Measurements from ENCODE around the gene C1orf226.

The C1orf226 gene

DNA sequence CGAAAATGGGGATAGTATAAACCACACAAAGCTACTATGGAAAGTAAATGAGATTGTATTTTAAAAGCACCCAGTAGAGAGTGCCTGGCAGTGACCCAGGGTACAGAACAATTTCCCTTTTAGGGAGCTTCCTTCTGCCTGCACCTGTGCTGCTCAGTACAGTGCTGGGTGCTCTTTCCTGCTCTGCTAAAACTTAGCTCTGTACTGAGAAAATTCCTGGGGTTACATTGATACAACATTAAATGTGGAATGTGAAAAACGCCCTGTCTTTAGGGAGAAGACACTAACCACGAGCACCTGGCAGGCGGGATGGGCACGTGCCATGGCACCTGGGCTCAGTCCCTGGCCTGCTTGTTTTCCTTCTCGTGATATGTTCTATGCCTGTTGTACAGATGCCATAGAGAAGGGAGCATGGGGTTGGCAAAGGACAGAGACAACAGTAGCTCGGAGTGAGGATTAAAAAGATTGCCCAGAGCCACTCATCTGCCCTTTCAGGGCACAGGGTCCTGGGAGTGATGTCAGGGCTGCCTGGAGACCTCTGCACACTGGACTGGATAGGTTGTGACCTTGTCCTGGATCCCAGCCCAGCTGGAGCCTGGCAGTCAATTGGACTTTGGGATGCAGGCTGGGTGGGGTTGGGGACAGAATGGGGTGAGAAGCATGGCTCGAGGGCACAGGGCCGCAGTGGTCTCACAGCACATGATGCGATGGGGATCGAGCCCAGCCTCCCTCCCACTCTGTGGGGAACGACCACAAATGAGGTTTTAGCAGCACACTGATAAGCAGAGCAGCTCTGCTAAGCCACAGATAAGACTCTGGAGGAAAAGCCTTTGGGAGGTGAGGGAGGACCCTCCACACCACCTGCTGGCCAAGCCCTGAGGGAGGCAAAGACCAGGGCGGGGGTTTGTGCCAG, 9.1 kb upstream of the C1orf226 start:
- ATAC-seq (peak; percentile 19), DNase-seq (ENCODE audit: low spot score in 2 of 2) (no peak)
- Mint-ChIP-seq H3K4me3 (no peak overlapping the region), H3K36me3 (no peaks in the 10 kb centered on the region), H3K9me3 (no peaks in the 10 kb centered on the region), H3K4me1 (peaks cover 8% of the 10 kb centered on the region), H3K27ac (peak overlapping the region; percentile 66)

DNA sequence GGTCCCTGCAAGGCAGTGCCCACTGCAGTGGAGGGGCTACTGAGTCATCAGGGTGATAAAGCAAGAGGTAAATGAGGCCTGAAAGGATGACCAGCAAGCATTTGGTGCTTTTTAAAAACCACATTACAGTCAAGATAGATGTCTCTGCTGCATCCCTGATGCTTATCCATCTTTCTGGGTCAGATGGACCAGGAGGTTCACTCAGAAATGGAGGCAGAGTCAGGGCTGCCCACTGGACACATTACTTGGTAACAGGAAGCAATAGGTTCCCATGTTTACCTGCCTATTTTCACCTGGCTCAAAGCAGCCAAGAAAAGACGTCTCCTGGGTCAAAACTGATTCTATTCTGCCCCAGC, 8.5 kb upstream of the C1orf226 start:
- DNase-seq (ENCODE audit: low spot score in 2 of 2) (no peak), ATAC-seq (no peak)
- Mint-ChIP-seq H3K36me3 (no peaks in the 10 kb centered on the region), H3K4me1 (peaks cover 8% of the 10 kb centered on the region), H3K9me3 (no peaks in the 10 kb centered on the region), H3K4me3 (no peak overlapping the region), H3K27ac (no peak overlapping the region)

DNA sequence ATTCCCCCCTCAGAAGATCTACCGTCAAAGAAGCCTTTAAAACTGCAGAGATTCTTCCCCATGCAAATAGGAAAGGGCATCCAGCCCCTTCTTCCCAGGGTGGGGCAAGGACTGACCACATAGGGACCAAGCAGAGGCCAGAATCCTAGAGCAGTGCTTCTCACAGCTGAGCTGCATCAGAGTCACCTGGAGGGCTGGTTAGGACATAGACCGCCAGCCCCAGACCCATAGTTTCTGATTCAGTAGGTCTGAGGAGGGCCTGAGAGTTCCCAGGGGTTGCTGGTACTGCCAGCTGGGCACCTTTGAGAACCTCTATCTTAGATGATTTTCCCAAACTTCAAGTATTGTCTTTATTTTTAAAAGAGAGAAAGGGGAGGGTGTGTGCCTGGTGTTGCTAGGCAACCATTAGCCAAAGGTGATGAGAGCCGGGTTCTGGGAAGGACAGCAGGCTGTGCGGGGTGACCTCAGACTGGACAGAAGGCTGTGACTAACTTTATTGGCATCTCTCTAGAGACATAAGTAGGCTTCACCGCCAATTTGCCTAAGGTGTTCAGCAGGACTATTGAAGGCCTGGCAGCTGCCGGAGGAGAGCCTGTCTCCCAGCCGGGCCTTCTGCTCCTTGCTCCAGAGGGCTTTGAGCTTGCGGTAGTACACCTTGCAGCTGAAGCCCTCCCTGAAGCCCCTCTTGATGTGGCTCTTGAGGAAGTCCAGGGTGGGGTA, 7.8 kb upstream of the C1orf226 start:
- Mint-ChIP-seq H3K4me1 (peaks cover 8% of the 10 kb centered on the region), H3K27ac (no peak overlapping the region), H3K36me3 (no peaks in the 10 kb centered on the region), H3K4me3 (no peak overlapping the region), H3K9me3 (no peaks in the 10 kb centered on the region)
- no peak for DNase-seq (ENCODE audit: low spot score in 2 of 2)
- ATAC-seq: no peak

DNA sequence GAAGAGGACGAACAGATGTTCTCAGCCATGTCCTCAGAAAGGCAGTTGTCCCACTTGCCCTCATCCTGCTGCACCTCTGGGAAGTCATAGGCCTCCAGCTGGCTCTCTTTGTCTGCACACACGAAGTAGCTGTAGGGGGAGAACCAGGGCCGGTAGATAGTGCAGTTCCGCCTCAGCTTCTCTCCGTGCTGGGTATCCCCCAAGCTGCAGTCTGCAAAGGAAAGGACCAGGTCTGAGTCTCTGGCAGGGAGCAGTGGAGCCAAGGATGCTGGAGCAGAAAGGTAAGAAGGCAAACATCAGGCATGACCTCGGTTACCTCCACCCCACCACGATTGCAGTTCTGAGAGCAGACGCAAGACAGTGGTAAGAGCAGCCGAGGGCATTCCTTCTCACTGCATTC, 7.1 kb upstream of the C1orf226 start:
- peaks cover 8% of the 10 kb centered on the region for H3K4me1 Mint-ChIP-seq
- no peak overlapping the region for H3K27ac Mint-ChIP-seq
- H3K36me3 Mint-ChIP-seq: no peaks in the 10 kb centered on the region
- H3K9me3 Mint-ChIP-seq: no peaks in the 10 kb centered on the region
- no peak overlapping the region for H3K4me3 Mint-ChIP-seq
- DNase-seq (ENCODE audit: low spot score in 2 of 2) (no peak), ATAC-seq (no peak)

DNA sequence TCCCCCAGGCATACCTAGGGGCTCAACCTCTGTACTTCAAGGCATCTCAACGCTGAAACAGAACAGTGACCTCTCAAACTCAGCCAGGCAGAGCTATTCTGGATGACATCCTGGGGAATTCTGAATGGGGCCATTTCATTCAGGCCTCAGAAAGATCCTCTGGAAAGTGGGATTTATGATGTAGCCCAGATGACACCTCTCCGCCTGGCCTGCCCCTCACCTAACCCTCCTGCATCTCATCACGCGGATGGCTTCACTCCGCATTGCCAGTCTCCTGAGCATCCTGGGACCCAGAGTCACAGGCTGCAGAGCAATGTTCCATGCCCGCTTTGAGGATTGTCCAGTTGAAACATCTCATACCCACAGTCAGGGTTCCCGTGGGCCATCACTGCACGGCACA, 6.1 kb upstream of the C1orf226 start:
- Mint-ChIP-seq H3K27ac (no peak overlapping the region), H3K9me3 (no peaks in the 10 kb centered on the region), H3K4me3 (no peak overlapping the region), H3K4me1 (peaks cover 8% of the 10 kb centered on the region), H3K36me3 (no peaks in the 10 kb centered on the region)
- ATAC-seq (no peak), DNase-seq (ENCODE audit: low spot score in 2 of 2) (no peak)

DNA sequence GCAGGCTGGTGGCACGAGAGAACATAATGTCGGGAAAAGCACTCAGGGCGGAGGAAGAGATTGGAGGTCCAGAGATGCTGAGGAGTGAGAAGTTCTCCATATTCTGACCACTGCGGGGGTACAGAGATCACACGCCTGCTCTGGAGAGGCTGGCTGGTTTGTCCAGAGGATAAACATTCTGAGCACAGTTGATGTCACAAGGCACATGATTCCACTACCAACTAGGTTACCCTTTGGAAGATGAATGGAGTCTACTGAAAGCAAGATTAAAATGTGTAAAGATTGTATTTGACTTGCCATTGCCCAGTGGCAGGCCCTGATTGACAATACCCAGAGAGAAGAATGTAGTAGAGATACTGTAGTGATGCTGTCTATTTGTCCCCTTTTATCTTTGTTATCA, 4.8 kb upstream of the C1orf226 start, which contains the start of gene SPATA46:
Gene SPATA46, minus strand, starts transcription at position 164 of the 400 bp plus-strand sequence. Its CDS starts 64 bp downstream, at position 100.
- no peaks in the 10 kb centered on the region for H3K36me3 Mint-ChIP-seq
- DNase-seq (ENCODE audit: low spot score in 2 of 2): no peak
- H3K4me1 Mint-ChIP-seq: peaks cover 8% of the 10 kb centered on the region

DNA sequence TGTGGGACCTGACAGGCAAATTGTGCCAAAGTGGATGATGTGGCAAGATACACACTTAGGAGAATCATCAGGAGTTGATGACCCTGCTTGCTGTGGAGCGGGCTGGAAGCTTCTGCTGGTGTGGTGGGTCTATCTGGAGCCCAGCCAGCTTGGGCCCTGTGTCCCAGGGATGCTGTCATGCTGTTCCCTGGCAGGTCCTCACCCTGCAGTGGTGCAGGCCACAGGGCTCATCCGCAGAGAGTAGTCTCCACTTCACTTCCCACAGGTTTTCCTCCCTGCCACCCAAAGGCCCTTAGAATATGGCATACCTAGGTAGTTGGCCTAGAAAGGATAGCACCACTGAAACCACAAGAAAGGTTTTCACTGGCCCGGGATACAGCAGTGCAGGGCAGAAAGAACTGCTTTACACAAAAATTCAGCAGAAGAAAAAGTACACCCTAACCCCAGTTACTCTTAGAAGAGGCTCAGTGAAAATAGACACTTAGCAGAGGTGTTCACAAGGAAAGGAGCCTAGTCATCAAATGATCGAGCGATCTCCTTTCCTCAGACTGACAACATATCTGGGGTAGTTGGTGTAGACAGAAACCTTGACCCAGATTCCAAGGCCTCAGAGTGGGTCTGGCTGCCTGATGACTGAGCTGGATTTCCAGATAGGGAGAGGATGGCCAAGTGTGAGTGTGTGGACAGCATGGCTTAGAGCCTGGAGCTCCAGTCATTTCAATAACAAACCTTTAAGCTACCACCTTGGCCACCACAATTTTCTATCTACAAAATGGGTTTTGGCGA, 1.3 kb upstream of the C1orf226 start:
- DNase-seq (ENCODE audit: low spot score in 2 of 2): no peak
- H3K9me3 Mint-ChIP-seq: no peaks in the 10 kb centered on the region
- H3K36me3 Mint-ChIP-seq: no peaks in the 10 kb centered on the region
- no peak for ATAC-seq
- no peak overlapping the region for H3K4me3 Mint-ChIP-seq
- H3K27ac Mint-ChIP-seq: no peak overlapping the region
- H3K4me1 Mint-ChIP-seq: no peaks in the 10 kb centered on the region

More for the DNA sequence above, 4.8 kb upstream of the C1orf226 start, which contains the start of gene SPATA46:
- Mint-ChIP-seq H3K27ac (no peak within 1 kb of the TSS), H3K4me3 (no peak within 1 kb of the TSS), H3K9me3 (no peaks in the 10 kb centered on the region)
- no peak for ATAC-seq

DNA sequence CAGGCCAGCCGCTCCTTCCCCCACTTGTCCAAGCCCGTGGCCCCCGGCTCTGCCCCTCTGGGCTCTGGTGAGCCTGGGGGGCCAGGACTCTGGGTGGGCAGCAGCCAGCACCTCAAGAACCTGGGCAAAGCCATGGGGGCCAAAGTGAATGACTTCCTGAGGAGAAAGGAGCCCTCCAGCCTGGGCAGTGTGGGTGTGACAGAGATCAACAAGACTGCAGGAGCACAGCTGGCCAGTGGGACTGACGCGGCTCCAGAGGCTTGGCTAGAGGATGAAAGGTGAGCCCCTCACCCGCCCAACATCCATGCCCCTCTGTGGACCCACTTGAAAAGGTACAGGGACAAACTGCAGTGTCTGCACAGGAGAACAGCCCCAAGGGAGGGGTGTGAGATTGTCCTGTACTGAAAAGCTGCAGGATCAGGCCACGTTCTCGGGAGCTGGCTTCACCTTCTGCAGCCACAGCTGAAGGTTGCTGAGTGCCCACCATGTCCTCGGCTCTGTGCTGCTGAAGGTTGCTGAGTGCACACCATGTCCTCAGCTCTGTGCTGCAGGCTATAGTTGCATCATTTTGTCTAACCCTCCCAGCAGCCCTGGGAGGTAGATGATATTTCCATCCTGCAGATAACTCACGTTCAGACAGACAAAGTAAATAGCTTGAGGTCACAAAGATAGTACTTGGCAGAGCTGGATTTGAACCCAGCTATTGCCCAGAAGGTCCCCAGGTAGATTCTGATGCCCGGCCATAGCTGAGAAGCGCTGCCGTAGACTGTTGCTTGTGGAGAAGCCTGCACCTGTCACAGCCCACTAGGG, 618 bp downstream of the C1orf226 start:
- no peak for ATAC-seq
- Mint-ChIP-seq H3K4me3 (no peak overlapping the region), H3K27ac (no peak overlapping the region), H3K36me3 (no peaks in the 10 kb centered on the region), H3K4me1 (no peaks in the 10 kb centered on the region), H3K9me3 (no peaks in the 10 kb centered on the region)
- DNase-seq (ENCODE audit: low spot score in 2 of 2): no peak

DNA sequence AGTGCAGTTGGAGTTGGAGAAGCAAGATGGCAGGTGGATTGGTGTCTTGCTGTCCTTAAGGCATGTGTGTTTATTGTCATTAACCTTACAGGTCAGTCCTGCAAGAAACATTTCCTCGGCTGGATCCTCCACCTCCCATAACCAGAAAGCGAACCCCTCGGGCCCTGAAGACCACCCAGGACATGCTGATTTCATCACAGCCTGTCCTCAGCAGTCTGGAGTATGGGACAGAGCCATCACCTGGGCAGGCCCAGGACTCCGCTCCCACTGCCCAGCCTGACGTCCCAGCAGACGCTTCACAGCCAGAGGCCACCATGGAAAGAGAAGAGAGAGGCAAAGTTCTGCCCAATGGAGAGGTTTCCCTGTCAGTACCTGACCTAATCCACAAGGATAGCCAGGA, 1.6 kb downstream of the C1orf226 start:
- no peaks in the 10 kb centered on the region for H3K36me3 Mint-ChIP-seq
- no peaks in the 10 kb centered on the region for H3K4me1 Mint-ChIP-seq
- no peak overlapping the region for H3K4me3 Mint-ChIP-seq
- H3K9me3 Mint-ChIP-seq: no peaks in the 10 kb centered on the region
- ATAC-seq (no peak), DNase-seq (ENCODE audit: low spot score in 2 of 2) (no peak)
- H3K27ac Mint-ChIP-seq: no peak overlapping the region

DNA sequence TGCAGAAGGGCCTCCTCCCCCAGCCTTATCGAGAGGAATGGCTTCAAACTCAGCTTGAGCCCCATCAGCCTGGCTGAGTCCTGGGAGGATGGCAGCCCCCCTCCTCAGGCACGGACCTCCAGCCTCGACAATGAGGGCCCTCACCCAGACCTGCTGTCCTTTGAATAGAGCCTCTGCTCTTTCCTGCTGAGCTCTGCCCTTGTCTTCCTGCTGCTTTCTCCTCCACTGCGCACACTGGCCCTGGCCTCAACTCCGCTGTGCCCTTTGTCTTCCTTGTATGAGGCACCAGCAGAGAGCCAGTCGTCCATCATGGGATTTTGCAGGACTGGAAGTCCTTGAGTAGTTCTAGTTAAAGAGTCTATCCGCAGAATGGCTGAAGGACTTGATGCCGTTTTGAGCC, 2.0 kb downstream of the C1orf226 start:
- H3K36me3 Mint-ChIP-seq: no peaks in the 10 kb centered on the region
- DNase-seq (ENCODE audit: low spot score in 2 of 2): no peak
- H3K9me3 Mint-ChIP-seq: no peaks in the 10 kb centered on the region
- no peaks in the 10 kb centered on the region for H3K4me1 Mint-ChIP-seq
- no peak overlapping the region for H3K4me3 Mint-ChIP-seq
- H3K27ac Mint-ChIP-seq: no peak overlapping the region
- ATAC-seq: no peak

DNA sequence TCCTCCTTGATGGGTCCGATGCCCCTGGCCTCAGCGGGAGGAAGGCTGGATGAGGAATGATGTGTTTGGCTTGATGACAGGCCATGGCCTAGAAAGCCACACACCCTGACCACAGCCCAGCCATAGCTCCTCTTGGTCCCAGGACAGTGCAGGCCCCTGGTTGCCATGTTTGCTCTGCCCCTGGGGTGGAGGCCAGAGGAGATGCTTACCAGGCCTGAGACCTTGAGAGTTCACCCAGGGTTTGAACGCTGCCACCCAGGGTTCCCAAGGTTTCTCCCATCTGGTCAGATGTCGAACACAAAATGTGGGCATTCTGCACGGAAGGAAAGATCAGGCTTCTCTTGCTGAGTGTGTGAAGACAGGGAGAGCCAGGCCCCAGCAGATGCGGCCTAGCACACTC, 2.6 kb downstream of the C1orf226 start:
- DNase-seq (ENCODE audit: low spot score in 2 of 2): no peak
- Mint-ChIP-seq H3K4me3 (no peak overlapping the region), H3K27ac (no peak overlapping the region), H3K9me3 (no peaks in the 10 kb centered on the region), H3K36me3 (no peaks in the 10 kb centered on the region), H3K4me1 (no peaks in the 10 kb centered on the region)
- ATAC-seq: no peak

DNA sequence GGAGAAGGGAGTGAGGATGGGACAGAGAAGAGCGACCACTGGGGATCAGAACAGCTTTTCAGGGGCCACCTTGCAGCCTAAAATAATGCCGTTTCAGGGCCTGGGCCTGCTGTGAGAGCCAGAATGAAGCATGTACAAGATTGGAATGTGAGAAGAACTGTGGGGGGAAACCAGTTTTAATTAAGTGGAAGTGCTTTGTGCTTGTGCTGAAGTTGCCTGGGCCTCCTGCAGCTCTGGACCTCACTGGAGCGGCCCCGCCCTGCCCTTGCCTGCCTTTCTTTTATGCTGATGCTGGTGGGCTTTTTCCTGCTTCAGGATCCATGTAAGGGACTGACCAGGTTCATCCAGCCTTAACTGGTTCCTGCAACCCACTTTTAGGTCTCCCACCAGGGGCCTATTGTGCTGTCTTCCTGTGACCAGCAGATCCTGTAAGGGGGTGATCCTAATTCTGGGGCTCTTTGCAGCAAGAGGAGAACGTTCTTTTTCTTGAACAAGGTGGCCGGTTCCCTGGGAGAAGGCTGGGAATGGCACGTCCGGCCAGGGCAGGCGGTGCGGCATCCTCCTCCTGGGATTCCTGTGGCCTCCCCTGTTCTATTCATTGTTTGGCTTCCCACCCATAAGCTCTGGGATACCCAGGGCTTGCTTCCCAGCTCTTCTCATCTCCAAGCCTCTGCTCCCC, 3.2 kb downstream of the C1orf226 start:
- ATAC-seq (no peak), DNase-seq (ENCODE audit: low spot score in 2 of 2) (no peak)
- no peaks in the 10 kb centered on the region for H3K4me1 Mint-ChIP-seq
- H3K27ac Mint-ChIP-seq: no peak overlapping the region
- H3K36me3 Mint-ChIP-seq: no peaks in the 10 kb centered on the region
- no peaks in the 10 kb centered on the region for H3K9me3 Mint-ChIP-seq
- no peak overlapping the region for H3K4me3 Mint-ChIP-seq

DNA sequence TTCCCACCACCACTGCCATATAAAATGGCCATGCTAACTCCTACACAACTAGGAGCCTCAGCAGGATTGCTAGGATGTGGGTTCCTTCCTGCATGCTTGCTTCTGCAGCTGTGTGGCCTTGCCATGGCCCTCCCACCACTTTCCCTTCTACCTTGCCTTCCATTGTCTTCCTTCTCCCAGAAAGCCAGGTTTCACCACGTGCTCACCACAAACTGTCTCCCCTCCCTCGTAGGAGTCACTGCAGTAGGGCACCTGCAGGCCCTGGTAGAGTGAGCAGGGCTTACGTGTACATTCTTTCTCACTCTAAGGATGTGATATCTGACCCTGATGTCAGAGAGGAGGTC, 3.7 kb downstream of the C1orf226 start:
- no peaks in the 10 kb centered on the region for H3K4me1 Mint-ChIP-seq
- H3K9me3 Mint-ChIP-seq: no peaks in the 10 kb centered on the region
- no peak for DNase-seq (ENCODE audit: low spot score in 2 of 2)
- no peaks in the 10 kb centered on the region for H3K36me3 Mint-ChIP-seq
- ATAC-seq: no peak
- H3K4me3 Mint-ChIP-seq: no peak overlapping the region
- H3K27ac Mint-ChIP-seq: no peak overlapping the region

DNA sequence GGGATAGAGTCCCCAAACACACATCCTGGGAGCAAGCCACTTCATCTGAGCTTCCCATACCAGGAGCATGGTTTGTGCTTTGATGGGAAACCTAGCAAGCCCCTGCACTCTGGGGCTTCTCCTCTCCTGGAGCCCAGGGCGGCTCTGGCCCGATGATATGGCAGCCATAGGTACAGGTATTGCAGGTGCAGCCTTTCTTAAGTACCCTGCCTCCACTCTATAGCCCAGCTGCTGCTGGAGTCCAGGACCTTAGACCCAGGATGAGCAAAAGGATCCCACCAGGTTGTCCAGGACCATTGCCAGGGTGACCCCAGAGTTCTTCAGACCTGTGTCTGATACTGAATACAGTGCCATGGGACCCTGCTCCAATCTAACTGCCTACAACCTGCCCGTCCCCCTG, 4.2 kb downstream of the C1orf226 start:
- DNase-seq (ENCODE audit: low spot score in 2 of 2) (no peak), ATAC-seq (no peak)
- Mint-ChIP-seq H3K27ac (no peak overlapping the region), H3K4me3 (no peak overlapping the region), H3K36me3 (no peaks in the 10 kb centered on the region), H3K4me1 (no peaks in the 10 kb centered on the region), H3K9me3 (no peaks in the 10 kb centered on the region)

Data from stimulated activated effector memory CD8-positive, alpha-beta T cell treated with anti-CD3 and anti-CD28 coated beads, Interleukin-12 subunit alpha, Interleukin-12 subunit beta, amount 100 ng/mL, for 72 hours (primary cell).